Measurements from ENCODE around the gene SLCO1C1.
"Not testable (repeated sequence)": the region's sequence is repeated elsewhere in the genome, so short reads cannot be mapped to it uniquely, and the experiment has no call there.

The SLCO1C1 gene, protein sequence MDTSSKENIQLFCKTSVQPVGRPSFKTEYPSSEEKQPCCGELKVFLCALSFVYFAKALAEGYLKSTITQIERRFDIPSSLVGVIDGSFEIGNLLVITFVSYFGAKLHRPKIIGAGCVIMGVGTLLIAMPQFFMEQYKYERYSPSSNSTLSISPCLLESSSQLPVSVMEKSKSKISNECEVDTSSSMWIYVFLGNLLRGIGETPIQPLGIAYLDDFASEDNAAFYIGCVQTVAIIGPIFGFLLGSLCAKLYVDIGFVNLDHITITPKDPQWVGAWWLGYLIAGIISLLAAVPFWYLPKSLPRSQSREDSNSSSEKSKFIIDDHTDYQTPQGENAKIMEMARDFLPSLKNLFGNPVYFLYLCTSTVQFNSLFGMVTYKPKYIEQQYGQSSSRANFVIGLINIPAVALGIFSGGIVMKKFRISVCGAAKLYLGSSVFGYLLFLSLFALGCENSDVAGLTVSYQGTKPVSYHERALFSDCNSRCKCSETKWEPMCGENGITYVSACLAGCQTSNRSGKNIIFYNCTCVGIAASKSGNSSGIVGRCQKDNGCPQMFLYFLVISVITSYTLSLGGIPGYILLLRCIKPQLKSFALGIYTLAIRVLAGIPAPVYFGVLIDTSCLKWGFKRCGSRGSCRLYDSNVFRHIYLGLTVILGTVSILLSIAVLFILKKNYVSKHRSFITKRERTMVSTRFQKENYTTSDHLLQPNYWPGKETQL

DNA sequence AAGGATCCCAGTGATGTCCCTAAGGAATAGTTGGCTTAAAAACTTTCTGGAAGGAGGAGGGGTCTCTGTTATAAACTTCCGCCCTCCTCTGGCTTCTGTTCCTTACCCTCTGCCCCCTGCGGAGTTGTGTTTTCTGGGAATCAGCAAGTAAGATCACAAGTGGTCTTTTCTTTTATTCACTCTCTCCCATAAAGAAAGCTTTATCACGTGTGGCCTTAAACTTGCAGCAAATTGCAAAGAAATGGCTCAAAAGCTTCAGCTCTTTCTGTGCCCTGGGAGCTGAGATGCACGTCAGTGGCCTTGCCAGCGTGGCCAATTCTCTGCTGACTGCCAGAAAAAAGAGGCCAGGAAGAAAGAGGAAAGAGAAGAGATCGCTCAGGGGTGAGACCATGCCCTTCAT lies at the start of gene SLCO1C1:
Gene SLCO1C1 (plus strand): TSS at position 101 of the 400 bp plus-strand sequence. CDS start 4,245 bp downstream, outside the sequence.
- DNase-seq (ENCODE audit: low read depth): no peak

DNA sequence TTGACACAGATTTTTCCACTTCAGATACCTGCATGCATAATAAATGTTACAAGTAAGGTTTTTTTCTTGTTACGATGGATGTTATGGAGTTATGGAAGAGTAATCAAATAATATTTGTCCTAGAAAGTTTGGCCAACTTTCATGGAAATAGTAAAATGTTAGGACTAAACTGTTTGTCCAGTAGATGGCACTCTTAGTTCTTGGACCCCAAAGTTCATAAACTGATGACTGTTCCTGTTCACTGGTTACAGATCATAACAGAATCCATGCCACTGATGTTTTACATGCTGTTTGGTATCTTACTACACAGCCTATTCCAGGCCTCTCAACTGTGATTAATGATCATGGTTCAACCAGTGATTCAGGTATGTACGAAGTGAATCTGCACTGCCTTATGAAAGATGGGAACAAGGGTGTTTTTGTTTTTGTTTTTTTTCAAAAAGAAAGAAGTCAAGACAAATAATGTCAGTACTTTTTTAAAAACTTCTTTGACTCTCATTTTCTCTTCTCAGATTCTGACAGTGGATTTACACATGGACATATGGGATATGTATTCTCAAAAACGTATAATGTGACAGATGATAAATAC lies 48.8 kb upstream of the SLCO1C1 start:
- no peak for DNase-seq (ENCODE audit: low read depth)

DNA sequence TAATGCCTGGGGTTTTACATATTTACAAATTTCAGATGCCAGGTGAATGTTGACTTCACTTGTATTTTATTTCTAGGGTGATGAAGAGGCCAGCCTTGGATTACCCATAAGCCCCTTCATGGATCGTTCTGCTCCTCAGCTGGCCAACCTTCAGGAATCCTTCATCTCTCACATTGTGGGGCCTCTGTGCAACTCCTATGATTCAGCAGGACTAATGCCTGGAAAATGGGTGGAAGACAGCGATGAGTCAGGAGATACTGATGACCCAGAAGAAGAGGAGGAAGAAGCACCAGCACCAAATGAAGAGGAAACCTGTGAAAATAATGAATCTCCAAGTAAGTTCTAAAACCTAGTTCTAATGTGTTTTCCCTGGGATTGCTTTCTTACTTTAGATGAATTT lies 41.3 kb upstream of the SLCO1C1 start:
- DNase-seq (ENCODE audit: low read depth): no peak

DNA sequence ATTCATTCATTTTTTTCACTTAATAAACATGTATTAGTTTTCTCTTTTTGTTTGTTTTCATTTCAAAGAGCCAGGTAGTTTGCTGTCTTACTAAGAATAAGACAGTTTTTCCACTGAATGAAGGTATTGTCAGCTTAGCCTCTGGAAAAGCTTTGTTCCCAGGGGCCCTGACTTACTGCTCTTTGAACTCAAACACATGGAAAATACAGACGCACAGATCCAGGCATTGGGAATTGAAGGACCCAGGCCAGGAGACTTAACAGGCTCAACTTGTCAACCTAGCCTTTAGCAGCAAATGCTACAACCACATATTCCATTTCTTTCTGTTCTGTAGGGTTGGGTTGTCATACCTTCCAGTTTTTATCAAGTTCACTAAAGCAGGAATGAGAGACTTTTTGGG lies 38.5 kb upstream of the SLCO1C1 start:
- no peak for DNase-seq (ENCODE audit: low read depth)

DNA sequence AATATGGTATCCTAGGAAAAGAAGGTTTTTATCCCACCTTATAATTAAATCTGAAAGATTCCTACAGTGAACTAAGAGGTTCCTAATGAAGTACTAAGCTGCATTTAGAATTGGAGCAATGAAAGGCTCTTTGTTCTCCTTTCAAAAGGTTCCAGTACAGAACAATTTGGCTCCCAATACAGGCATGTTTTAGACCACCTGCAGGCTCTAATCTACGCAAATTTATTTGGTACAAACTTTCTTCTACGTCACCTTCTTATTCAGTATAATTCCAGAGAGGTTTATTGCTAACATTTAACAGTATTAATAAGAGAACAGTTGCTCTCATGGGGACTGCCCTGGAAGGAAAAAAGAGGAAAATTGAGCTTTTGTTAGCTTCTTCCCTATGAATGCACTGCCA lies 37.6 kb upstream of the SLCO1C1 start:
- no peak for DNase-seq (ENCODE audit: low read depth)

DNA sequence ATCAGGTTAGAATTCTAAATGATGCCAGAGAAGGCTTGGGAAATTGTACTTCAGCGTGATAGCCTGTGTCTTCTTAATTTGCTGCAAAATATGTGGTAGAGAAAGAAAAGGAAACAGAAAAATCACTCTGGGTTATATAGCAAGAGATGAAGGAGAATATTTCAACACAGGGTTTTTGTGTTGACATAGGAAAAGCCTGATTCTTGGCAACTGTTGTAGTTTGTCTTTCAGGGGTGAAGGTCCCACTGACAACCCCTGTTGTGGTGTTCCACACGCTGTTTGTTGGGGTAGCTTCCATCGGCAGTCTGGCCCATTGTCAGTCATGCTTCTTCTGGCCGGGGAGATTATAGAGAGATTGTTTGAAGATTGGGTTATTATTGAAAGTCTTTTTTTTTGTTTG lies 13.8 kb upstream of the SLCO1C1 start:
- no peak for DNase-seq (ENCODE audit: low read depth)

DNA sequence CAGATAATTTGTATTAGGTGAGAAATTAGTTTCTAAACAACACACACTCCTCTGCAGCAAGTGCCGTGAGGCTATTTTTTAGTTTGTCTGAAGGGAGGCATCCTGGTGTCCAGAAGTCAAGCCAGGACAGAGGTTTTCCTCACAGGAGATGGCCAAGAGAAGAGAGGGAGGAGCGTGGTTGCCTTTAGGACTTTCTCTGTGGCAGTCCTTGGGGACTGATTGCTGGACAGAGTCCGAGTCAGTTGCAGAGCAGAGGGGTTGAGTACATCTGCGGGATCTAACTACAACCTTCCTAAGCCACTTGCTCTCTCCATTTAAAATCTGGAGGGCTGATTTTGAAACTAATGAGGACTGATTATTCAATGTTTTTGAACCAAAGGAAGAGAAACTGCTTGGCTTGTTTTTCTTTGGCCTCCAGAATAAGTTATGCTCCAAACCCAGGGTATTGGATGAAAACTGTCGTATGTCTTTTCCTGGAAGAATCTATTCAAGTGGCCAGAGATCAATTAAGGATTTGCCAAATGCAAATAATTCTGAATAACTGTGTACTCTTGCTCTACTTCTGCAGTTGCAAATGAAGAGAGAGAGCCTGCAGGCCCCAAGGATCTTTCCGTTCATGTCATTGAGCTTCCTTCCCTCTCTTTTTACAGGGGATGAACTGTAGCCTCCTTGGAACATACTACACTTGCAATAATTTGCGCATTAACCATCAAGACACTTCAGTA lies 1.2 kb downstream of the SLCO1C1 start:
- DNase-seq (ENCODE audit: low read depth): no peak

DNA sequence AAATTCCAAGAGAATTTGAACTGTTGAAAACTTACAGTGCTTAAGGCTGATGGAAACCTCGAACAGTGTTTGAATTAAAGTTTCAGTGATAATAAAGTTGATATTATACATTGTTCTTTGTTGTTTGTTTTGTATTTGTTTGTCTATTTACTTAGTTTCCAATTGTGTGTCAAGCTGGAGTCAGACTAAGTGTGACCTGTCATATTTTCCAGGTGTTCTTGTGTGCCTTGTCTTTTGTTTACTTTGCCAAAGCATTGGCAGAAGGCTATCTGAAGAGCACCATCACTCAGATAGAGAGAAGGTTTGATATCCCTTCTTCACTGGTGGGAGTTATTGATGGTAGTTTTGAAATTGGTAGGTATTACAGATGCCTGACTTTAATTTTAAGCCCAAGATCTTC lies 6.0 kb downstream of the SLCO1C1 start:
- no peak for DNase-seq (ENCODE audit: low read depth)

DNA sequence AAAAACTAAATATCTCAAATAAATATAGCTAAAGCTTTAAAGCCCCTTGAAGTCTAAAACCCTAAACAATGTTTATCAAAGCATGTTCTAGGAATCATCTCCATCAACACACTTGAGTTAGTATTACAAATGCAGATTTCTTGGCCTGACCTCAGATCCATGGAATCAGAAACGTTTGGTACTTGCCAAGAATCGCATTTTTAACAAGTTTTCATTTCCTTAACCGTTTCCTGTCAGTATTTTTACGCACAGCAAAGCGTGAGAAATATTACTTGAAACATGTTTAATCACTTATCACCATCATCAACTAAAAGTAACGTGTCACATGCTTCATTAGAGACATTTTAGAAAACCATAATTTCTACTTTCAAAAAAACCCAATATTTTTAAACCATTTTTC lies 9.7 kb downstream of the SLCO1C1 start:
- no peak for DNase-seq (ENCODE audit: low read depth)

DNA sequence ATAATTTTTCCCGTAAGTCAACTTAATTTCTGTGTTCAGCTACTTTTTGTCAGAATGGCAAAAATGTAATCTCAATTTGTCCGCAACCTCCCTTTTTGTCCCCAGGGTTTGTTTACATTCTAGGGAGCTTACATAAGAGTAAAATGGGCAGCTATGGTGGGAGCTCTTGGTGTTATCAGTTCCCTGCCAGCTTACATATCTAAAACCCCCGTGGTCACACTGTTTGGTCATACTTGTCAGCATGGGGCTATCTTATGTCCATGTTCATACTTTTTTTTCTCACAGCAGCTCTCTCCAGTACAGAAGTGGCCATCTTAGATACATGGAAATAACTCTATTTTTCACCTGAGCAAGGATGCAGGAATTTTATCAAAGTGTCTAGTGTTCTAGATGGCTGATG lies 16.7 kb downstream of the SLCO1C1 start:
- DNase-seq (ENCODE audit: low read depth): no peak

DNA sequence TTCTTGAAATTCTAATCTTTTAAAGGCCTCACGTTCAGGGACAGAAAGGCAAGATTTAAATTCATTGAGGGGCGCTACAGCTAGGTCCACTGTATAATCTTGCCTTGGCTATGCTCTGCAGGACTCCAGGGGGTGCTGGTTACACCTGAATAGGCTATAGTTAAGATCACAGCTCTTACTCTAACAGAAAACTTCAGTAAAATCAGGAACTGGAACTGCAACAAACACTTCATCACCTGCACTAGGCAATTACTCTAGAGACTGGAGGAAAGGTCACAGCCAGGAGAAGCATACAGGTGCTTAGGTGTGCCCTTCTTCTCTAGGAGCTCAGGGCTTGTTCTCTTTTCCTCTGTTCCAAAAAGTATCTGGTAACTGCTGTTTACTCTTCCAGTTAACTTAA lies 20.9 kb downstream of the SLCO1C1 start:
- no peak for DNase-seq (ENCODE audit: low read depth)

DNA sequence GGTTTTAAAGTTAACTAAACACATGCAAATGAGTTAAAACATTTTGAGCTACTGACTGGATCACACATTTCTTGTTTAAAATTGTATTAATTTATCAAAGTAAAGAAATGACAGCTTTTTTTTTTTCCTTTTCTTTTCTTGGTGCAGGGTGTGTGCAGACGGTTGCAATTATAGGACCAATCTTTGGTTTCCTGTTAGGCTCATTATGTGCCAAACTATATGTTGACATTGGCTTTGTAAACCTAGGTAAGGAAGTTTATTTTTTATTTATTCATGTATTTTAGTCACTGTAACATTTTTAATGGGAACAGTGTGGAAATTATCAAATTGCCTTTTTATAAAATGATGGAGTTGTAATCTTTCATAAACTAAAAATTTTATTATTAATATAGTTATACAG lies 21.9 kb downstream of the SLCO1C1 start:
- DNase-seq (ENCODE audit: low read depth): no peak

DNA sequence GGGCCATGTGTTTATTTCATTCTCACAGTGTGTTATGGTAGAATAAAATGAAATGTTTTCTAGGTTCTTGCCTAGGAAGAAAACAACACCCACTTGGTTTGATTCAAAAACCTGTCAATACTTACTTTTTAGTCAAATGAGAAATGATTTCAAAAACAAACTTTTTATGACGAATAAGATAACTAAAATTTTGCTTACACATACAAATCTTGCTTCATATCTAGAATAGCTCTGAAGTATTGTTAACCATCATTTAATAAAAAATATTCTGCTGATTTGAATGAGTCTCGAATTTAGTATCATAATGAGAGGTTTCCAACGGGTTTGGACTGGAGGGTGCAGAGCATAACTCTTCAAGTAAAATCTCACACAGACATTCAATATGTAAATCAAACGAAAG lies 23.2 kb downstream of the SLCO1C1 start:
- DNase-seq (ENCODE audit: low read depth): no peak

DNA sequence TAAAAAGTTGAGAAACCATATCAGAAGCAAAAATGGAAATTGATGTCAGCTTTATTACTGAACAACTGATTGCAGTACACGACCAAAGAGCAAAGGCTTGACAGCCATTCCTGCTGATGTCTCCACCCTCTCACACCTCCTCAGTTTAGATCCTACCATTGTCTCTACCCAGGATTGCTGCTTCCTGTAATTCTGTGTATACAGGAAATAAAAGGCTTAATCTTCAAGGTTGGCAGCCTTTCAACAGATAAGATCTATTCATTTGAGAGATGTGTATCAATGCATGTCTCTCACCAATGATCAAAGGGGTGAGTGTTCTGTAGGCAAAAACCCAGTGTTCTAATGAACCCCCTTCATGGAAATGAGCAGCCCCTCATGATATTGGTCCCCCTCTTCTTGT lies 27.0 kb downstream of the SLCO1C1 start:
- no peak for DNase-seq (ENCODE audit: low read depth)

DNA sequence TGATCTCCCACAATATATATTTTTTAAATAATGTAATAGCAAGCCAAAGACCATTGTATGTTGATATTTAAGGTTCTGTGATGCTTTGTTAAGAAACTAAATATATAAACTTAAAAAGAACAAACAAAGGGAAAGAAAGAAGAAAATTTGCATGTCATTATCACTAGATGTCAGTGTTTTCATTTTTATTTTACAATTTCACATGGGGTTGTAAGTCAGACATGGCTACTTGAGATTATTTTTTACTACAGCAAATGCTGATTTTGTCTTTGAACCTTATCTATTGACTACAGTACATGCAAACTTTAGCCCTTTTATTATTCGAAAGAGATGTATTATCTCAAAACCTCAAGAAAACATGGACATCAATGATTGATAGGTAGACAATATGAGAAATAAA lies 36.1 kb downstream of the SLCO1C1 start:
- DNase-seq (ENCODE audit: low read depth): no peak

DNA sequence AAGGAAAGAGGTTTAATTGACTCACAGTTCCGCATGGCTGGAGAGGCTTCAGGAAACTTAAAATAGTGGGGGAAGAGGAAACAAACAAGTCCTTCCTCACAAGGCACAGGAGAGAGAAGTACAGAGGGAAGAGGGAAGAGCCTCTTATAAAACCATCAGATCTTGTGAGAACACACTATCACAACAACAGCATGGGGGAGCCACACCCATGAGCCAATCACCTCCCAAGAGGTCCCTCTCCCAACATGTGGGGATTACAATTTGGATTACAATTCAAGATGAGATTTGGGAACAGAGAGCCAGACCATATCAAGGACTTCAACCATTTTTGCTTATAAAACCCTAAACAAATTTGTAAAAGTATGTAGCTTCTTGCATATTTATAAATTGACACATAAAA lies 45.8 kb downstream of the SLCO1C1 start:
- no peak for DNase-seq (ENCODE audit: low read depth)

DNA sequence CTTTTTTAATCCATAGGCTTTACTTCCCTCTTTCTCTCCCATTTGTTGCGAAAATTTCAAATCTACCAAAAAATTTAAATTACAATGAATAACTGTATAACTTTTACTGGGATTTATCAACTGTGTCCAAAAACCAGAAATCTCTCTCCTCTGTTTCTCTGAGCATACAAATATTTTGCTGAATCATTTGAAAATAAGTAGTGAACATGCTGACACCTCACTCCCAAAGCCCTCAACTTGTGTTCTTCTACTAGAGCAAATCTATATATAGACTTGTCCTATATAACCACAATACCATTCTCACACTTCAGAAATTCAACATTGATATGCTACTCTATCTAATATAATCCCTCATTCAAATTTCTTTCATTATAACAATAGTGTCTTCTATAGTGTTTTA lies 53.1 kb downstream of the SLCO1C1 start:
- DNase-seq (ENCODE audit: low read depth): no peak

DNA sequence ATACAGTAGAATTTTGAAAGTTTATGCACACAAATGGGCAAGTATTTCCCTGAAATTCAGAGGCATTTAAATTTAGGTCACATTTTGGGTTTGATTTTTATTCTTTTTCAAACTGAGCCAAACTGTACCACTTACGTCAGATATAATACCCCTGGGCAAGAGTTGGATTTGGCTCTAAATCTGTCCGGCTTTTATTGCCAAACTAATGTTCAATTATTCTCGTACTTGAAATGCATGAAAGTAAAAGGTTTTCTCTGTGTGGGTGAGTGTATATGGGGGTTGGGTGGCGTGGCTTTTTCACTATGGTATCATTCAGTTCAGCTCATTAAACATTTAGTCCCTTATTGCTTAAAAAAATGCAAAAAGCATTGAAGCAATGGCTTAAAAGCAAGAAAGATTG lies 55.9 kb downstream of the SLCO1C1 start:
- DNase-seq (ENCODE audit: low read depth): no peak

DNA sequence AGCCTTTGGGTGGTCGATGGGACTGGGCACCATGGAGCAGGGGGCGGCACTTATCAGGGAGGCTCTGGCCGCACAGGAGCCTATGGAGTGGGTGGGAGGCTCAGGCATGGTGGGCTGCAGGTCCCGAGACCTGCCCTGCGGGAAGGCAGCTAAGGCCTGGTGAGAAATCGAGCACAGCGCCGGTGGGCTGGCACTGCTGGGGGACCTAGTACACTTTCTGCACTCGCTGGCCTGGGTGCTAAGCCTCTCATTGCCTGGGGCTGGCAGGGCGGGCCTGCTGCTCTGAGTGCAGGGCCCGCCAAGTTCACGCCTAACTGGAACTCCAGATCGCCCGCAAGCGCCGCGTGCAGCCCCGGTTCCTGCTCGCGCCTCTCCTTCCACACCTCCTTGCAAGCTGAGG lies 82.3 kb downstream of the SLCO1C1 start:
- DNase-seq (ENCODE audit: low read depth): no peak

DNA sequence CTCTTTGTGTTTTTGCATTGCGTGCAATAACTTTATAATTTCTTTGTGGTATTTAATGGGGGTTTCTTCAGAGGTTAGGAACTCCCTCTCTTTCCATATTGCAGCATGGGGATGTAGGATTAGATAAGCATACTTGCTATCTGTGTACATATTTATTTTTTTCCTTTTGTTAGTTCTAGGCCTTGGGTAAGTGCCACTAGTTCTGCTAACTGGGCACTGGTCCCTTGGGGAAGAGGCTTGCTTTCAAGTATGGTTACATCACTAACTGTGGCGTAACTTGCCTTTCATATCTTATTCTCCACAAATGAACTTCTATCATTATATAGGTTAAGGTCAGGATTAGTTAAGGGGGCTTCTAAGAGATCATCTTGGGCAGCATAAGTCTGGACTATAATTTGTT lies 83.8 kb downstream of the SLCO1C1 start:
- DNase-seq (ENCODE audit: low read depth): no peak

DNA sequence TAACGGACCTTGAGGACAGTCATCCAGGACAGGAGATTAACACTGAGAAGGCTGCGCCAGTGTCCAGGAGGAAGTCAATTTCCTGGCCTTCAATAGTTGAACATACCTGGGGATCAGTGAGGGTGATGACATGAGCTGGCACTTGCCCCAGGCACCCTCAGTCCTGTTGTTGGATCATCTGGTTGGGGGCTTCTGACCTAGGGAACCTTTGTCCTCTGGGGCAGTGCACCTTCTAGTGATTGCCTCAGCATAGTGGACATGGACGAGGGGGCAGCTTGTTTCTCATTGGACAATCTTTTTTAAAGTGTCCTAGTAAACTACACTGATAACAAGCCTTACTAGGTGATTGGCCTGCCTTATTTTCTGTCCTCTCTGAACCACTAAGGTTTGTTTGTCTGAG lies 84.8 kb downstream of the SLCO1C1 start:
- DNase-seq (ENCODE audit: low read depth): not testable (repeated sequence)

DNA sequence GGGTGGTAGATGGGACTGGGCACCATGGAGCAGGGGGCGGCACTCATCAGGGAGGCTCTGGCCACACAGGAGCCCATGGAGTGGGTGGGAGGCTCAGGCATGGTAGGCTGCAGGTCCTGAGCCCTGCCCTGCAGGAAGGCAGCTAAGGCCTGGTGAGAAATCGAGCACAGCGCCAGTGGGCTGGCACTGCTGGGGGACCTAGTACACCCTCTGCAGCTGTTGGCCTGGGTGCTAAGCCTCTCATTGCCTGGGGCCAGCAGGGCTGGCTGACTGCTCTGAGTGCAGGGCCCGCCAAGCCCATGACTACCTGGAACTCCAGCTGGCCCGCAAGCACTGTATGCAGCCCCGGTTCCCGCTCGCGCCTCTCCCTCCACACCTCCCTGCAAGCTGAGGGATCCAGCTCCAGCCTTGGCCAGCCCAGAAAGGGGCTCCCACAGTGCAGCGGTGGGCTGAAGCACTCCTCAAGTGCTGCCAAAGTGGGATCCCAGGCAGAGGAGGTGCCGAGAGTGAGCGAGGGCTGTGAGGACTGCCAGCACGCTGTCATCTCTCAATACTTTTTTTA lies 88.7 kb downstream of the SLCO1C1 start:
- not testable (repeated sequence) for DNase-seq (ENCODE audit: low read depth)
